Large intestine (tissue), 12 donors: ENCODE data around the gene DNAAF8. TPM values are rescaled to one million over a fixed set of nuclear protein-coding genes. Genes with fewer than 3 reads are reported as not detected.

ENCODE experiments used
- DNase-seq, 2 donors: peaks; one replicate each; pipeline versions ENCODE4 v3.0.0 to v3.0.0-alpha.2; 2013
- H3K27ac ChIP-seq: one replicate; pipeline ENCODE4 v1.5.1; 2013; ENCODE audit warnings: low read length
- H3K27me3 ChIP-seq: 2 replicates; pipeline ENCODE4 v1.6.1; 2013; ENCODE audit warnings: low read length; ENCODE audit not compliant: control insufficient read depth, insufficient read depth
- H3K36me3 ChIP-seq: 2 replicates; pipeline ENCODE4 v1.6.1; 2013; ENCODE audit warnings: low read length; ENCODE audit not compliant: control insufficient read depth, insufficient read depth
- H3K4me1 ChIP-seq: one replicate; pipeline ENCODE4 v1.6.1; 2013; ENCODE audit warnings: low read length; ENCODE audit not compliant: control insufficient read depth, insufficient read depth
- H3K4me3 ChIP-seq: one replicate; pipeline ENCODE4 v1.5.1; 2013; ENCODE audit warnings: low read length
- H3K9me3 ChIP-seq: one replicate; pipeline ENCODE4 v1.6.1; 2013; ENCODE audit warnings: mild to moderate bottlenecking, low read depth, low read length, moderate library complexity; ENCODE audit not compliant: control insufficient read depth
- WGBS: methylation state at CpG from one replicate; pipeline ENCODE4 v1.1.5; 2013; ENCODE audit warnings: low lambda C conversion rate; ENCODE audit not compliant: insufficient coverage; 5-methylcytosine and 5-hydroxymethylcytosine counted together
- long read RNA-seq, 11 donors: transcript quantifications; one replicate each; lab custom pipeline, GENCODE V29; 2026
- polyA plus RNA-seq: library from polyadenylated mRNA; unstranded; fragments of 120-200 nt; gene quantifications from one replicate; pipeline ENCODE4 v1.2.1, GENCODE V29; 2013

Gene DNAAF8
- polyA plus RNA-seq = 0.78 TPM
- long read RNA-seq, donor 1 = 0 reads
- long read RNA-seq, donor 2 = 0 reads
- long read RNA-seq, donor 3 = 0 reads
- long read RNA-seq, donor 4 = 0 reads
- long read RNA-seq, donor 5 = 0 reads
- long read RNA-seq, donor 6 = 0 reads
- long read RNA-seq, donor 7 = 0 reads
- long read RNA-seq, donor 8 = 0 reads
- long read RNA-seq, donor 9 = 0 reads
- long read RNA-seq, donor 10, partial matches to known transcripts = 11 of 11 reads
- long read RNA-seq, donor 10, other reads (novel, unspliced or antisense) = 0 of 11 reads
- long read RNA-seq, donor 11 = 0 reads

DNA sequence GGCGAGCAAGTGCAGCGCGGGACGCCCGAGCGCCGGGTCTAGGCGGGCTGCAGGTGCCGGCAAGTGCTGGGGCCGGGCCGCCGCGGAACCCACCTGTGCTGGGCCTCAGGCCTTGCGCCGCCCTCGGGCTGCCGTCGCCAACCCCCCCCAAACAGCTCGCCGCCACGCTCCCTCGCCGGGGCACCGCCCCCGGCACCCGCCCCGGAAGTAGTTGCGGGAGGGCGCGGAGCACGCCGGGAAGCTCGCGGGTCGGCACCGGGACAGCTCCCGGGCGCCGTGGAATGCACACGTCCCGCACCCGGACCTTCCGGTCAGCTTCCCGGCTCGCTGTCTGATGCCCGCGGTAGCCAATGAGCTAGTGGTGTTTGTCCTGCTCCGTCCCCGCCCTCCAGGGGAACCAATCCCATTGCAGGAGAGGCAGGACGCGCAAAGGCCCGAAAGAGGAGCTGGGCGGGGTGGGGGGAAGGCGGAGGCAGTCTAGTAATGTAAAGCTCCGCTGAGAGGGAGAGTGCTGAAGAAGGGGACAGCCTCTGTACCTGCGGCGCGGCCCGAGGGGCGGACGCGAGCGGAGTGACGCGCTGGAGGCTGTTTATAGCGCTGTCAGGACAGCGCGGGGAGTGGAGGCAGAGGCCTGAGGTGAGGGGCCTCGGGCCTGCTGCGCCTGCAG, at the start of gene DNAAF8, which contains the start of gene ANKS3:
DNAAF8 (plus strand) TSS at position 475 of the 667 bp plus-strand sequence. CDS start 1,978 bp downstream, outside the sequence.
ANKS3 (minus strand) TSS at position 209 of the 667 bp plus-strand sequence. CDS start 4,122 bp downstream, outside the sequence.
- WGBS = no CpG with 5 or more reads among the region's 70 CpGs
- Histone ChIP-seq H3K9me3 (no peaks in the 10 kb centered on the region), H3K27ac (peak within 1 kb of the TSS; percentile 66), H3K4me1 (peaks cover 4% of the 10 kb centered on the region), H3K4me3 (peak within 1 kb of the TSS; percentile 84), H3K36me3 (peaks cover 9% of the 10 kb centered on the region), H3K27me3 (no peaks in the 10 kb centered on the region)
- peak; percentile 95 to 96 for DNase-seq

DNA sequence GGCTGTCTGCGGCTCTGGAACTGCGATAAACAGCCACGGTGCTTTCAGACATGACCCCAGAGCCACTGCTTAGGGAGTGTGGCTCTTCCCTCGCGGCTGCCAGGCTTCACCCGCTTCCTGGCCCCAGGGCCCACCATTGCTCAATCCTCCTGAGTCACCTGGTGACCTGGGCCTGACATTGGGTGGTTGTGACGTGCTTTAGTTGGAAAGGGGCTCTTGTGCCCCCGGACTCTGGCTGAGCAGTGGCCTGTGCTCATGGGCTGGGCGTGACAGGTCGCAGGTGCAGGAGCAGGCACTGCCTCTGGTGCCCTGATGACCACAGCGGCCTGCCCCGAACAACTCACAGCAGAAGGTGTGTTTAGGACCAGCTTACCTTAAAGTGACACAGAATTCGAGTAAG, 49.6 kb upstream of the DNAAF8 start:
- peaks cover 8% of the 10 kb centered on the region for H3K9me3 ChIP-seq
- no peak overlapping the region for H3K27ac ChIP-seq
- WGBS = 100% methylated on average over 1 of the region's 13 CpGs
- no peak for DNase-seq
- H3K36me3 ChIP-seq = peaks cover 94% of the 10 kb centered on the region
- H3K27me3 ChIP-seq = no peaks in the 10 kb centered on the region
- no peak overlapping the region for H3K4me3 ChIP-seq
- H3K4me1 ChIP-seq = peaks cover 8% of the 10 kb centered on the region

DNA sequence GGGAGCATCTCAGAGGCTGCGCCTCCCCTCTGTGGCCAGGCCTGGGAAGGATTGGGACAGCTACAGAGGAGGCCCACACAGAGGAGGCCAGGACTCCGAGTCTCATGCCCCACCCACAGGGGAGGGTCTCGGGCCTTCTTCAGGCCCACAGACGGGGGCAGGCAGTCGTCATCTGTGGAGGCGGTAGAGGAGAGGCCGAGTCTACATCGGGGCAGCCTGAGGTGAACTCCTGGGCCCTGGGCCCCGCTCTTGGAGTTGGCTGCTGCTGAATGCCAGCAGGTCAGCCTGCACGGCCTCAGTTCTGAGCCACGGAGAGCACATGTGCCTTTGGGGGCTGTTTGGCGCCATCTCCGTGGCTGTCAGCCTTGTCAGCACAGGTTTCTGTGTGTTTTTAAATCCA, 49.0 kb upstream of the DNAAF8 start:
- no CpG with 5 or more reads among the region's 13 CpGs for WGBS
- no peak for DNase-seq
- H3K4me1 ChIP-seq = peaks cover 6% of the 10 kb centered on the region
- H3K4me3 ChIP-seq = no peak overlapping the region
- no peak overlapping the region for H3K27ac ChIP-seq
- no peaks in the 10 kb centered on the region for H3K27me3 ChIP-seq
- H3K36me3 ChIP-seq = peaks cover 94% of the 10 kb centered on the region
- H3K9me3 ChIP-seq = peaks cover 8% of the 10 kb centered on the region

DNA sequence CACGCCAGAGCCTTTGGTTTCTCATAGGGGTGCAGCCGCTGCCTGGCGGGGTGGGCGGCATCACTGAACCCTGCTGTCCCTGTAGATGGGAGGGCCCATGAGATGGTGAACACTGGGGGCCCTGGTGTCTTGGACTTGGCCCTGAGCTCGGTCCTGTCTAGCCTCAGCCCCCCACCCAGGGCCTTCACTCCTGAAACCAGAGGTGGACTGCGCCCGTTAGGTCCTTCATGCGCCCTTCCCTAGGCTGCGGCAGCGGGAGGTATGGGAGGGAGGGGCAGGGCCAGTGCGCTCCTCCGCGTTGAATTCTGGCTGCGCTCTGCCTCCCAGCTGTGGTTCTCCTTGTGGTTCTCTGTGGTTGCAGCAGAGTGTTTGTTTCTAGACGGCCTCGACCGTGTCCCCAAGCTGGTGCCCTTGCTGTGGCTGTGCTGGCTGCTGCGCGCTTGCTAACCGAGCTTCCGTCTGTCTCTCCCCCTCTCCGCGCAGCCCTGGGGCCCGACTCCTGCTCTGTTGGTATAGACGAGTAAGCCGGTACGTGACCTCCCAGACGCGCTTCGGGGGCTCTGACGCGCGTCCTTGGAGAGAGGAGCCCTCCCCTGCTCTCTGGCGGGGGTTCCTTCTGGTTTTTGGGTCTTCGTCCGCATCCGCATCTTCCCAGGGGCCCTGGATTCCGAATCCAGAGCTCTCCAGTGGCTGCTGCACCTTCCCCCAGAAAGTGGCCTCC, 48.4 kb upstream of the DNAAF8 start:
- H3K4me3 ChIP-seq = no peak overlapping the region
- H3K36me3 ChIP-seq = peaks cover 88% of the 10 kb centered on the region
- DNase-seq = no peak
- no CpG with 5 or more reads among the region's 38 CpGs for WGBS
- peaks cover 6% of the 10 kb centered on the region for H3K4me1 ChIP-seq
- H3K27me3 ChIP-seq = no peaks in the 10 kb centered on the region
- peaks cover 8% of the 10 kb centered on the region for H3K9me3 ChIP-seq
- no peak overlapping the region for H3K27ac ChIP-seq

DNA sequence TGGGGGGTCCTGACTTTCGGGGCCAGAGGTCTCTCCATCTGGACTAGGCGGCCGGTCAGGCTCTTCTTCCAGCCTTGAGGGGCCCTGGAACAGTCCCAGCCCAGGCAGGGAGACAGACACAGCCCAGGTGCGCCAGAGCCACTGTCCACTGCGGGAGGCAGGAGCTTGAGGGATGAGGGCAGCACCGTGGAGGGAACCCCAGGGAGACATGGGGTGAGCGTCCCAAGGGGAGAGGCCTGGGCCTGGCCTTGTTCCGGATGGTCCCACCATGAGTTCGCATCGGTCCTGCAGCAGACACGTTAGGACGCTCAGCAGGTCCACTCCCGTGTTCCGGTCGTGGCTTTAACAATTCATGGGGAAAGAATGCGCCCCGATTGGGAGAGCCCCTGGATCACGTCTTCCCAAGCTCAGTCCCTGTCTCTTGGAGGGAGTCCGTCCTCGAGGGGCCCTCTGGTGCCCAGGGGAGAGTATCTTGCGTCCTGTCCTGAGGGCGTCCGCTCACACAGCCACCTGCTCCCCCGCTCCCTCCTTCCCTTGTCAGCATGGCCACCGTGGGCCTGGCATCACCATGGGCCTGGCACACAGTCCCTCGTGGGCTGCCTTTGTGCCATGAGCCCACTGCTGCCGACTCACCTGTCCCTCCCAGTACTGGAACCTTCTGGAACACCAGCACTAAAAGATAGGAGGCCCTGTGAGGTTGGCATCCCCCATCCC, 47.7 kb upstream of the DNAAF8 start:
- Histone ChIP-seq H3K36me3 (peaks cover 84% of the 10 kb centered on the region), H3K9me3 (peaks cover 8% of the 10 kb centered on the region), H3K4me3 (no peak overlapping the region), H3K27me3 (no peaks in the 10 kb centered on the region), H3K4me1 (peaks cover 6% of the 10 kb centered on the region), H3K27ac (no peak overlapping the region)
- DNase-seq = no peak
- WGBS = no CpG with 5 or more reads among the region's 27 CpGs

DNA sequence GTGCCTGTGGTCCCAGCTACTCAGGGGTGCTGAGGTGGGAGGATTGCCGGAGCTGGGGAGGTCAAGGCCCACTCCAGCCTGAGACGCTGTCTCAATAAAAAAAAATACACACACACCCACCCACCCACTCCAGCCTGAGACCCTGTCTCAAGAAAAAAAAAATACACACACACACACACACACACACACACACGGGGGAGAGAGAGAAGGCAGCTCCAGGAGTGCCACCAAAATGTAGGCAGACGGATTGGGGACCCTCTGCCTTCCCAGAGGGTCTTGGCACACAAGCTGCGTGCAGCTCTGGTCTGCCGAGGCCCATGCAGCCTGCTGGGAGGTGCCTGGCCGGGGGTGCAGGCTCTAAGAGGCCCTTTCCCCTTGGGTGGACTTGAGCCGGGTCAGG, 46.9 kb upstream of the DNAAF8 start:
- Histone ChIP-seq H3K4me3 (no peak overlapping the region), H3K27ac (no peak overlapping the region), H3K4me1 (peaks cover 6% of the 10 kb centered on the region), H3K9me3 (peaks cover 8% of the 10 kb centered on the region), H3K36me3 (peaks cover 77% of the 10 kb centered on the region), H3K27me3 (no peaks in the 10 kb centered on the region)
- no peak for DNase-seq
- WGBS = no CpG with 5 or more reads among the region's 8 CpGs

DNA sequence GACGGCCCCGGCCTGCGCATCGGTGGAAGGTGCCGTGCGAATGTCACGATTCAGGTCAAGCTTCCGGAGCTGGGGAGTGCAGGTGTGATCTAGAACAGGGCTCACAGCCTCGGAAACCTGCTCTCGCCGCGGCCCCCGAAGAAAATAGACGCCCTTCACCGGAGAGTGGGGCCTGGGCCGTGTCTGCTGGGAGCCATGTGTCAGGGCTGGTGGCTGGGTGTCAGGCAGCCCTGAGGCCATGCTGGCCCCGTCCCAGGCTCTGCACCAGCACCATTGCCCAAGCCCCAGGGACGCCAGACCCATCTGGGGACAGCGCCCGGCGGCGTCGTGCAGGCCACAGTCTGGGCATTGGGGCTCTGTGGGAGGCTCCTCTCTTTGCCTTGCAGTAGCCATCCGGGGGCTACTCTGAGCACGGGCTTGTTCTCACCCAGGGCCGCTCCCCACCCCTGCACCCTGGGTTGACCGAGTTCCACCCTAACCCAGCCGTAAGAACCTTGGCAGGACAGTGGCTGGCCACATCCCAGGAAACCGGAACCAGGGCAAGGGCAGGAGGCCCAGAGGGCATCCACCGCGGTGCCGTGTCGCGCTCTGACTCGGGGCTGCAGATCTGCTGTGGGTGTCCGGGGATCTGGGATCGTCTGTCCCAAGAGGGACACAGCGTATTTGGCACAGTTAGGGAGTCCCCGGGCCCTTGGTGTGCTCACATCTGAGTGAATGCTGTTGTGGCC, 46.2 kb upstream of the DNAAF8 start:
- WGBS = no CpG with 5 or more reads among the region's 39 CpGs
- H3K27ac ChIP-seq = no peak overlapping the region
- no peaks in the 10 kb centered on the region for H3K27me3 ChIP-seq
- DNase-seq = no peak
- peaks cover 9% of the 10 kb centered on the region for H3K9me3 ChIP-seq
- peaks cover 70% of the 10 kb centered on the region for H3K36me3 ChIP-seq
- peaks cover 7% of the 10 kb centered on the region for H3K4me1 ChIP-seq
- H3K4me3 ChIP-seq = no peak overlapping the region

DNA sequence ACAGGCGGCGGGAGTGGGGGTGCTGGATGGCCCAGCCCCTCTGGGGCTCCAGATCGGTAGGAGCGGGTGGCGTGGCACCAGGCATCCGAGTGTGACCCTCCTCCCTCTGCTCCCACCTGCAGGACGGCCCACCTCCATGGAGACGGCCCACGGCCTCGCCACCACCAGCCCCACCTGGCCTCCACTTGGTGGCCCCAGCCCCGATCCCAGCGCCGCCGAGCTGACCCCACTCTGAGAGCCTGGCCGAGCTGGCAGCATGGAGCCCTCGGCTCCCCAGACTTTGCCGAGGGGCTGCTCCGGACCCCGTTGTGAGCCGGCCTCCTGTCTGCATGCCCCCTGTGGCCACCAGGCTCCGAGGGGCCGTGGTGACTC, 45.7 kb upstream of the DNAAF8 start:
- no CpG with 5 or more reads among the region's 22 CpGs for WGBS
- Histone ChIP-seq H3K4me1 (peaks cover 7% of the 10 kb centered on the region), H3K9me3 (peaks cover 10% of the 10 kb centered on the region), H3K27ac (no peak overlapping the region), H3K4me3 (no peak overlapping the region), H3K36me3 (peaks cover 65% of the 10 kb centered on the region), H3K27me3 (no peaks in the 10 kb centered on the region)
- DNase-seq = no peak

DNA sequence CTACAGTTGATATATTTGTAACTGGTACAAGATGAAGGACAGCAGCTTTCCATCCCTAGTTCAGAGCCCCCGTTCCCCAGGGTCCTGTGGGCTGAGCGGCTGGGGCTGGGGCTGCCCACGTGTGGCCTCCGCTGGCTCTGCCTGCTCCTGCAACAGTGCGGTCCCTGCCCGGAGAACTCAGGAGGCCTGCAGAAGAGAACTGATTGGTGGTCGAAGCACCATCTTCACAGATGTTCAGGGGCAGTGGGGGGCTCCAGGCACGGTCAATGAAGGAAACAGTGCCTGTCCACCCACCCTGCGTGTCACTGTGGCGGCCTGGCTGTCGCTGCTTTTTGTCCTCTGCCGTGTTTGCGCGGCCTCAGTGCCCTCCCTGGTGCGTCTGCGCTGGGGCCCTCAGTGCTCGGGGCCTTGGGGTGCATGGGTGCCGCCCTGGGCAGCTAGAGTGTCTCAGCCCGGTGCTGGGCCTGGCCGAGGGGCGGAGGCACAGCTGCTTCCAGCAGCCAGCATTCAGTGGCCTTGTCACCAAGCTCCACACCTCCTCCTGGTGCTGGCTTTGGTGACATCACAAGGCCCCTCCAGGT, 45.2 kb upstream of the DNAAF8 start:
- no peak overlapping the region for H3K4me3 ChIP-seq
- no peak overlapping the region for H3K27ac ChIP-seq
- no peaks in the 10 kb centered on the region for H3K27me3 ChIP-seq
- no CpG with 5 or more reads among the region's 21 CpGs for WGBS
- DNase-seq = no peak
- peaks cover 60% of the 10 kb centered on the region for H3K36me3 ChIP-seq
- peaks cover 9% of the 10 kb centered on the region for H3K9me3 ChIP-seq
- peaks cover 7% of the 10 kb centered on the region for H3K4me1 ChIP-seq
